Mucosa of gallbladder (tissue), 1 donor: ENCODE results near the gene SRSF12. TPM values are rescaled to one million over a fixed set of nuclear protein-coding genes. Genes with fewer than 3 reads are reported as not detected.
"Not testable (repeated sequence)": the region's sequence is repeated elsewhere in the genome, so short reads cannot be mapped to it uniquely, and the experiment has no call there.

Experiments used
- DNase-seq: peaks from one replicate; pipeline ENCODE4 v3.0.0-alpha.2; 2020; ENCODE audit warnings: low spot score
- total RNA-seq: library from RNA; stranded (reverse); gene quantifications from one replicate; pipeline ENCODE4 v1.2.1, GENCODE V29; 2021
- donor health status: DM: no; HTN: no; CAD: no.

SRSF12 gene
- total RNA-seq, 1 donor from 2014 or later, result 2.2 TPM

- DNase-seq, result peak; percentile 39
These were observed 46.8 kb downstream of the SRSF12 start for GRCh38 chr6:89071036-89071435.

- no peak for DNase-seq
These were observed 48.2 kb downstream of the SRSF12 start for GRCh38 chr6:89069536-89070163.

DNA sequence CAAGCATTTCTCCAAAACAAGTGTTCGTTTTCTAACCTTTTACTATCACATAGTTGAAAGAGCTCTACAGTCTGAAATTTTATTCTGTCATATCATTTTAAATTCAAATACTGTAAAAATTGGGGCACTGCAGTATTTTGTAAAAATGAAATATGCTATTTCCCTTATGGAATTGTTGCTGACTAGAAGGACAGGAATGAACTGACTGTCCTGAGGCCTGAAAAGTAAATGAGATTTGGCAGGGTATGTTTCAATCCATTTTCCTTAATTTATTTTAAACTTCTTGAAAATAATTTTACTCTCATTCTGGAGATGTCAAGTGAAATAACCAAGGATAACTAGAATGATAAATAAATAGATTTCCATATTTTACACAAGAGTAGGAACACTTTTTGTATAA is 49.2 kb downstream of the SRSF12 start:
- no peak for DNase-seq

GRCh38 chr6:89067796-89068195 is 50.1 kb downstream of the SRSF12 start:
- no peak for DNase-seq

- no peak for DNase-seq
These were observed 50.8 kb downstream of the SRSF12 start for GRCh38 chr6:89066940-89067646.

GRCh38 chr6:89066121-89066520 is 51.8 kb downstream of the SRSF12 start:
- DNase-seq, result not testable (repeated sequence)

GRCh38 chr6:89064931-89065330 is 52.9 kb downstream of the SRSF12 start:
- not testable (repeated sequence) for DNase-seq

DNA sequence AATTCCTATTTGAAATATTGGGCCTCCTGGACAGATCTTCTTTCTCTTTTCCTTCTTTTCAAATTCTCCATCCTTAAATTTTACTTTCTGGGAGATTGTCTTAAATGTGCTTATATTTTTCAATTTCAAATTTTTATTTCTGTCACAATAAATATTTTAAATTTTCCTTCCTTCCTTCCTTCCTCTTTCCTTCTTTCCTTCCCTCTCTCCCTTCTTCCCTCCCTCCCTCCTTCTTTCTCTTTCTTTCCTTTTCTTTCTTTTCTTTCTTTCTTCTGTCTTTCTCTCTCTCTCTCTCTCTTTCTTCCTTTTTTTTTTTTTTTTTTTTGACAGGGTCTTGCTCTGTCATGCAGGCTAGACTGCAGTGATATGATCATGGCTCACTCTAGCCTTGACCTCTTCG is 54.0 kb downstream of the SRSF12 start:
- no peak for DNase-seq

DNA sequence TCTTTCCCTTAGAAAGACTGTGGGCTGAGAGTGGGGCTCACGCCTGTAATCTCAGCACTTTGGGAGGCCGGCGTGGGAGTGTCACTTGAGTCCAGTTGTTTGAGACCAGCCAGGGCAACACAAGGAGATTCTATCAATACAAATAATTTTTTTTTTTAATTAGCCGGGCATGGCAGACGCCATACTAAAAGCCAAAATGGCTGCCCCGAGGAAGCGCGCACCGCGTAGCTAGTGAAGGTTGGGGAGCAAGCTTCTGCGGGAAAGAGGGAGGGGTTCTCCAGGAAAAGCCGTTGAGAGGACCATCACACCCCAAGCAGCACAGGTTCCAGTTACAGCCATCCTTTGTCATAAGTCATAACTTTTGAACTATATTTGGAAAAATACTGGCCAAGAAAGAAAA is 58.6 kb downstream of the SRSF12 start:
- DNase-seq, result no peak

DNA sequence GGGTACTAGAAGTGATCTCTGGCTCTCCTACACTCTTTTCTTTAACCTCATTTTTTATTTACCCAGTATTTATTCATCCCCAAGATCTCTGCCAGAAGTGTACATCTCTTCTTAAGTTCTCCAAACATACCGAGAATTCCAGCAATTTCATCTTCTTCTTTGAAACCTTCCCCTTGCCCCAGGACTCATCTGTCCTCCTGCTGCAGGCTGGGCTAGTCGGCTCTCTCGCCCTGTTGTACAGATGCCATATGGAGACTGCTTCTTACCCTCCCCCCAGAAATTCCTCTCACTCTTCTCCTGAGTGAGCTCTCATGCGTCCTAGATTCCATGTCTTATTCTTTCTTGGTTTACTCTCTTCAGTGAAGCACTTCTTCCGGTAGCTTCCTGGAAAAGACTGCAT is 59.2 kb downstream of the SRSF12 start:
- no peak for DNase-seq

GRCh38 chr6:89057759-89058158 is 60.1 kb downstream of the SRSF12 start:
- DNase-seq, result no peak

GRCh38 chr6:89054208-89054607 is 63.7 kb downstream of the SRSF12 start:
- DNase-seq, result no peak

DNA sequence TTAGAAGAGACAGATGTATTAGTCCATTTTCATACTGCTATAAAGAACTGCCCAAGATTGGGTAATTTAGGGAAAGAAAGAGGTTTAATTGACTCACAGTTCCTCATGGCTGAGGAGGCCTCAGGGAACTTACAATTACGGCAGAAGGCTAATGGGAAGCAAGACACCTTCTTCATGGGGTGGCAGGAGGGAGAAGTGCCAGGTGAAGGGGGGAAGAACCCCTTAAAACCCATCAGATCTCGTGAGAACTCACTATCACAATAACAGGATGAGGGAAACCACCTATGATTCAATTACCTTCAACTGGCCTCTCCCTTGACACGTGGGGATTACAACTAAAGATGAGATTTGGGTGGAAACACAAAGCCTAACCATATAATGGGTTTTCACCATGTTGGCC is 66.2 kb downstream of the SRSF12 start:
- no peak for DNase-seq

GRCh38 chr6:89050697-89051096 is 67.2 kb downstream of the SRSF12 start:
- DNase-seq, result no peak

GRCh38 chr6:89050155-89050554 is 67.7 kb downstream of the SRSF12 start:
- DNase-seq, result no peak

DNA sequence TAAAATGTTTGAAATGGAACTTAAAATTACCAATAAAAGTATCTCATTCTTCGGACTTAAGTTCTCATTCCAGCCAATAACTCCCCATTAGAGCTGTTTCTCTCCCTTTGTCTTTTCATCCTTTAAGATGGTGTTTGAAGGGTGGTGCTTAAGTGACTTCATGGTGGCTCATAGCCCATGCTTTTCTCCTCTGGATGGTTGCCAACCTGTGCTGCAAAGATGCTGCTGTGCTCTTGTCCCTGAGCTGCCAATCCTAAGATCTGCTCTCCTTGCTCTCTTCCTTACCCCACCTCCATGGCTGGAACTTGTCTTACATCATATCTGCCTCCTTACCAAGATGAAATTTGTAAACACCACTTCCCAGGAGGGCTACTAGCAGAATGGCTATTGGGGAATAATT is 68.9 kb downstream of the SRSF12 start:
- no peak for DNase-seq

GRCh38 chr6:89048288-89048923 is 69.5 kb downstream of the SRSF12 start:
- no peak for DNase-seq

DNA sequence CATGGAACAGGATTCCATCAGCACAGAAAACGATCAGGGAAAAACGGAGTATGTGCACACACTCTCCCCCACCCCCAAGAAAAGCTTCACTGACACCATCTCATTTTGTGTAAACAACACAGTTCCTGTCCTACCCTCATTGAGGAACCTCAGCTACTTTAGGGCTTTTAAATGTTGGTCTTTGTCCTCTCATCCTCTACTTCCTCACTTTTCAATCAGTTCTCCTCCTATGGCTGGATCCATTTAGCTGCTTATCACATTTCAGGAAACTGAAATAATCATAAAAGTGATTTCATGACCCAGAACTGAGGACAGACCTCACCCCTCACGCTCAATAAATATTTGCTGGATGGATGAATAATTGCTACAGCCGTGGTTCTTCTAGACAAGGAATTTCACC is 70.4 kb downstream of the SRSF12 start:
- no peak for DNase-seq

Other genes with a start within 250 kb of the SRSF12 start
- gene RNGTT, start 154.5 kb downstream of the SRSF12 start, total RNA-seq, result 9.1 TPM
- gene PNRC1, start 37.3 kb downstream of the SRSF12 start, total RNA-seq, result 244 TPM
- 17.3 TPM for gene PM20D2, start 28.0 kb upstream of the SRSF12 start, total RNA-seq
- gene GABRR1, start 99.3 kb upstream of the SRSF12 start, total RNA-seq, result not detected
- gene GABRR2, start 197.2 kb upstream of the SRSF12 start, total RNA-seq, result 0.92 TPM
- 32.5 TPM for gene UBE2J1, start 234.7 kb upstream of the SRSF12 start, total RNA-seq